ENCODE results near the gene EHD1.

- TF ChIP-seq U2AF1 (optimal IDR thresholded peaks at IDR 0.05; ENCODE audit: low read depth, low read length) (no peak), CBX2 (IDR thresholded peaks at IDR 0.05; ENCODE audit: insufficient read depth, low read length, poor library complexity, severe bottlenecking) (no peak), NR4A1 (CRISPR knock-in tag; IDR thresholded peaks at IDR 0.05) (no peak), NR4A1 (tag; IDR thresholded peaks at IDR 0.05) (no peak), RNF2 (IDR thresholded peaks at IDR 0.05) (no peak), HNRNPL (IDR thresholded peaks at IDR 0.05; ENCODE audit: low read depth, low read length) (no peak), JUND (IDR thresholded peaks at IDR 0.05; ENCODE audit: borderline replicate concordance, low read depth, low read length) (no peak), JUND (tag; IDR thresholded peaks at IDR 0.05; ENCODE audit: borderline replicate concordance, low read depth, low read length) (no peak), CTCF (IDR thresholded peaks at IDR 0.05 in 2 of 3, conservative IDR thresholded peaks at IDR 0.05 in 1 of 3; ENCODE audit: insufficient read depth in 2 of 3, low read depth in 1 of 3, low read length in 3 of 3) (no peak), PTBP1 (IDR thresholded peaks at IDR 0.05; ENCODE audit: low read depth, low read length) (no peak), NBN (IDR thresholded peaks at IDR 0.05; ENCODE audit: low read depth) (no peak), XRCC5 (IDR thresholded peaks at IDR 0.05; ENCODE audit: low read depth, low read length) (no peak)
Measured at GRCh38 chr11:64913171-64913727, 34.8 kb upstream of the EHD1 start.

Data from K562 (cell line).